Small intestine (tissue), 7 donors: ENCODE measurements around the gene RPLP1. TPM values are rescaled to one million over a fixed set of nuclear protein-coding genes. Genes with fewer than 3 reads are reported as not detected.
"Not testable (repeated sequence)": the region's sequence is repeated elsewhere in the genome, so short reads cannot be mapped to it uniquely, and the experiment has no call there.

Experiments
- DNase-seq, 2 donors: peaks; one replicate each; pipeline versions ENCODE4 v3.0.0 to v3.0.0-alpha.2; 2013
- FAIRE-seq: peaks from 2 replicates; lab custom pipeline; 2012; peaks lifted over from hg19 to GRCh38; lab: Jason Lieb, UNC
- H3K27ac ChIP-seq, 3 donors: one replicate each; pipeline ENCODE4 v1.5.1; 2013; ENCODE audit warnings: low read length in 2 of 3, mild to moderate bottlenecking in 2 of 3, control low read depth in 1 of 3, inconsistent platforms in 1 of 3, low read depth in 1 of 3, moderate library complexity in 1 of 3
- H3K27me3 ChIP-seq, 3 donors: one replicate each; pipeline ENCODE4 v1.6.1; 2013; ENCODE audit warnings: low read length in 3 of 3, inconsistent platforms in 1 of 3; ENCODE audit not compliant: control insufficient read depth in 3 of 3, insufficient read depth in 3 of 3
- H3K36me3 ChIP-seq, 3 donors: one replicate each; pipeline ENCODE4 v1.6.1; 2013; ENCODE audit warnings: low read length in 3 of 3, inconsistent platforms in 1 of 3, low read depth in 1 of 3, mild to moderate bottlenecking in 1 of 3, moderate library complexity in 1 of 3; ENCODE audit not compliant: control insufficient read depth in 3 of 3, insufficient read depth in 2 of 3
- H3K4me1 ChIP-seq, 3 donors: one replicate each; pipeline ENCODE4 v1.6.1; 2013; ENCODE audit warnings: low read length in 2 of 3, inconsistent platforms in 1 of 3, low read depth in 1 of 3, mild to moderate bottlenecking in 1 of 3, moderate library complexity in 1 of 3; ENCODE audit not compliant: control insufficient read depth in 3 of 3, insufficient read depth in 2 of 3
- H3K4me3 ChIP-seq, 3 donors: one replicate each; pipeline ENCODE4 v1.5.1; 2013; ENCODE audit warnings: low read length in 3 of 3, control low read depth in 1 of 3, inconsistent platforms in 1 of 3, low read depth in 1 of 3, mild to moderate bottlenecking in 1 of 3, moderate library complexity in 1 of 3
- H3K9me3 ChIP-seq, 2 donors: one replicate each; pipeline ENCODE4 v1.6.1; 2013; ENCODE audit warnings: low read depth in 1 of 2, low read length in 1 of 2; ENCODE audit not compliant: control insufficient read depth in 2 of 2, insufficient read depth in 1 of 2
- WGBS, 3 donors: extraction: QIAGEN DNeasy Blood & Tissue Kit; methylation state at CpG; one replicate each; pipeline ENCODE4 v1.1.7; 2013; 5-methylcytosine and 5-hydroxymethylcytosine counted together
- polyA plus RNA-seq, 4 donors: library from polyadenylated mRNA; stranded (reverse) in 3 of 4; unstranded in 1 of 4; fragments of 200-250 nt in 3 of 4; fragments of 120-200 nt in 1 of 4; gene quantifications; one replicate each; pipeline versions ENCODE4 v1.2.1 to v1.2.3, GENCODE V29; 2013
- donor health status: healthy with polysubstance abuse.
- donor health status: control.
- donor health status: control.
- donor health status: Bipolar disorder and iron deficiency.
- donor health status: healthy.

RPLP1 gene
- polyA plus RNA-seq, 4 donors = 975 to 2,388 (median 1,894) TPM

DNA sequence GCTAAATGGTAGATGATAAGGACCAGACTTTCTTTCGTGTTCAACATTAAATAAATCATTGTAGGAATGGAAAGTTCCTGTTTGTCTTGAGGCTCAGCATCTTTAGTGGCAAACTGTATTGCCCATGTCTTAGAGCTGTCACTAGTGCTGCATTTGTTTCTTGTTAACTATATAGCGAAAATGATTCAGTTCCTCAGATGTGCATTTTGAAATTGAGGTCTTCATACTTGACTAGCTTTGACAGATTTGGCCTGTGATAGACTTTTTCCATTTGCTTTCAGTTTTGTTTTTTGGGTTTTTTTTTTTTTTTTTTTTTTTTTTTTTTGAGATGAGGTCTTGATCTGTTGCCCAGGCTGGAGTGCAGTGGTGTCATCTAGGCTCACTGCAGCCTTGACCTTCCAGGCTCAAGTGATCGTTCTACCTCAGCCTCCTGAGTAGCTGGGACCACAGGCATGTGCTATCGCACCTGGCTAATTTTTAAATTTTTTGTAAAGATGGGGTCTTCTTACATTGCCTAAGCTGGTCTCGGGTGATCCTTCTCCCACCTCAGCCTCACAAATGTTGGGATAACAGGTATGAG, 9.5 kb upstream of the RPLP1 start:
- Histone ChIP-seq H3K4me3 (no peak overlapping the region), H3K27ac (peak overlapping the region in 1 of 3 donors; percentile 33), H3K4me1 (no peaks in the 10 kb centered on the region), H3K36me3 (peaks cover 0 to 13% (median 2%) of the 10 kb centered on the region in 3 donors), H3K27me3 (no peaks in the 10 kb centered on the region), H3K9me3 (no peaks in the 10 kb centered on the region)
- FAIRE-seq (no peak), DNase-seq (no peak)
- WGBS, 3 donors = 80 to 92% (median 92%) methylated on average over 5 of the region's 5 CpGs

DNA sequence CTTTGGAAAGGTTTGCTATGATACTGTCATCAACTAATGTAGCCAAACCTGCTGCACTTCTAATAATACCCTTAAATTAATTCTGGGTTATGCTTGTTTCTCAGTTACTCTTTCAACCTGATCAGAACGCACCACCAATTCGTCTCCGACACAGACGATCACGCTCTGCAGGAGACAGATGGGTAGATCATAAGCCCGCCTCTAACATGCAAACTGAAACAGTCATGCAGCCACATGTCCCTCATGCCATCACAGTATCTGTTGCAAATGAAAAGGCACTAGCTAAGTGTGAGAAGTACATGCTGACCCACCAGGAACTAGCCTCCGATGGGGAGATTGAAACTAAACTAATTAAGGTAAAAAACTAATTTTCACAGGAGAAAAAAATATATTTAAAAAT, 7.9 kb upstream of the RPLP1 start:
- no peak for FAIRE-seq
- WGBS, 3 donors = 94 to 97% (median 95%) methylated on average over 7 of the region's 7 CpGs

DNA sequence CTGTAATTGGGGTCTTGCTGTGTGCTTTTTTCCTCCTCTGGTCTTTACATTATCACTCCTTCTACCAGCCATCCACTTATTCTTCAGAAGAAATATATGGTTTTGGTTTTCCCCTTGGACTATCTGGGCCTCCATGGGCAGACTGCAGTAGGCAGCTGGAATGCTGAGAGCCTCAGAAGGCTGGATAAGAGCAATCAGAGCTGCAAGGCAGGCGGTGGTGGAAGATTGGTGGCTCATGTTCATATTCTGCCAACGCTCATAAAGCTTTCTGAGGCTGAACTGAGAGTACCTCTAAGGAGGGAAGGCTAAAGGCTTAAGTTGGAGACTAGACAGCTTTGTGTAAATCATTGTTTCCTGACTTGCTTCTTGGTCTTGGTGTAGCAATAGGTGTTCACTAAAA, 5.7 kb upstream of the RPLP1 start:
- H3K27ac ChIP-seq = no peak overlapping the region
- H3K4me1 ChIP-seq = peaks cover 0 to 9% (median 0%) of the 10 kb centered on the region in 3 donors
- H3K27me3 ChIP-seq = no peaks in the 10 kb centered on the region
- no peaks in the 10 kb centered on the region for H3K9me3 ChIP-seq
- 84 to 94% (median 90%) methylated on average over 2 of the region's 2 CpGs for WGBS, 3 donors
- no peak overlapping the region for H3K4me3 ChIP-seq
- peaks cover 0 to 4% (median 0%) of the 10 kb centered on the region in 3 donors for H3K36me3 ChIP-seq
- FAIRE-seq (no peak), DNase-seq (no peak)

More for the DNA sequence above, 7.9 kb upstream of the RPLP1 start:
- Histone ChIP-seq H3K4me1 (no peaks in the 10 kb centered on the region), H3K4me3 (no peak overlapping the region), H3K27me3 (no peaks in the 10 kb centered on the region), H3K27ac (no peak overlapping the region), H3K36me3 (peaks cover 0 to 6% (median 2%) of the 10 kb centered on the region in 3 donors), H3K9me3 (no peaks in the 10 kb centered on the region)
- no peak for DNase-seq

DNA sequence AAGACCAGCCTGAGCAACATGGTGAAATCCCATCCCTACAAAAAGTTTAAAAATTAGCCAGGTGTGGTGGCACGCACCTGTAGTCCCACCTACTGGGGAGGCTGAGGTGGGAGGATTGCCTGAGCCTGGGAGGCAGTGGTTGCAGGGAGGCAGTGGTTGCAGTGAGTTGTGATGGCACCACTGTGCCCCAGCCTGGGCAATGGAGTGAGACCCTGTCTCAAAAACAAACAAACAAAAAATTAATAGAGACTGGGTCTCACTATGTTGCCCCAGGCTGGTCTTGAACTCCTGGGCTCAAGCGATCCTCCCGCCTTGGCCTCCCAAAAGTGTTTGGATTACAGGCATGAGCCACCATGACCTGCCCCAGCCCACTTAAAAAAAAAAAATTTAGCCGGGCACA, 2.4 kb upstream of the RPLP1 start:
- WGBS, 3 donors = 97% methylated on average over 4 of the region's 4 CpGs

DNA sequence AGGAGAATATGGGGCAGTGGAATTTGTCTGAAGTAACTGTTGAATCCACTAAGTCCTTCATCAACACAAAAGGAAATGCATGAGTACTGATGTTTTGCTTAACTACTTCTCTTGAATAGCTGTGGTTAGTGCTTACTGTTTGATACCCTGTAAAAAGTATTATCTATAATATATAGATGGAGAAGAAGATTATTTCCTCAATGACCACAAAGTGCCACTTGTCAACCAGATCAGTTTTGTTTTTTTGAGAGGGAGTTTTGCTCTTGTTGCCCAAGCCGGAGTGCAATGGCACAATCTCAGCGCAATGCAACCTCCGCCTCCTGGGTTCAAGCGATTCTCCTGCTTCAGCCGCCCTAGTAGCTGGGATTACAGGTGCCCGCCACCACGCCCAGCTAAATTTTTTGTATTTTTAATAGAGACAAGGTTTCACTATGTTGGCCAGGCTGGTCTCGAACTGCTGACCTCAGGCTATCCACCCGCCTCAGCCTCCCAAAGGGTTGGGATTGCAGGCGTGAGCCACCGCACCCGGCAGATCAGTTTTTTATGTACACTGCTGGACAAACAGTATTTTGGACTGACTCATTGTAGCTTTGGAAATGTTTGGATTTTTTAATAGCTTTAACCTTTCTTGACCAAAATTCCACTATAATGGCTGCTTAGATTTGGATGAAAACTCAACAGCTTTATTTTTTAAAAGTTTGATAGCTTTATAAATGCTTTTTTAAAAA, 1.5 kb upstream of the RPLP1 start:
- Histone ChIP-seq H3K27ac (peak overlapping the region in 1 of 3 donors; percentile 89), H3K4me3 (no peak overlapping the region), H3K4me1 (peaks cover 2 to 13% (median 9%) of the 10 kb centered on the region in 3 donors), H3K9me3 (no peaks in the 10 kb centered on the region), H3K36me3 (peaks cover 0 to 11% (median 5%) of the 10 kb centered on the region in 3 donors), H3K27me3 (no peaks in the 10 kb centered on the region)
- WGBS, 3 donors = 84 to 92% (median 86%) methylated on average over 12 of the region's 12 CpGs
- no peak for DNase-seq
- FAIRE-seq = no peak

More for the DNA sequence above, 2.4 kb upstream of the RPLP1 start:
- not testable (repeated sequence) for H3K27ac ChIP-seq, H3K9me3 ChIP-seq, H3K36me3 ChIP-seq, FAIRE-seq, H3K4me3 ChIP-seq, H3K27me3 ChIP-seq, H3K4me1 ChIP-seq, DNase-seq

DNA sequence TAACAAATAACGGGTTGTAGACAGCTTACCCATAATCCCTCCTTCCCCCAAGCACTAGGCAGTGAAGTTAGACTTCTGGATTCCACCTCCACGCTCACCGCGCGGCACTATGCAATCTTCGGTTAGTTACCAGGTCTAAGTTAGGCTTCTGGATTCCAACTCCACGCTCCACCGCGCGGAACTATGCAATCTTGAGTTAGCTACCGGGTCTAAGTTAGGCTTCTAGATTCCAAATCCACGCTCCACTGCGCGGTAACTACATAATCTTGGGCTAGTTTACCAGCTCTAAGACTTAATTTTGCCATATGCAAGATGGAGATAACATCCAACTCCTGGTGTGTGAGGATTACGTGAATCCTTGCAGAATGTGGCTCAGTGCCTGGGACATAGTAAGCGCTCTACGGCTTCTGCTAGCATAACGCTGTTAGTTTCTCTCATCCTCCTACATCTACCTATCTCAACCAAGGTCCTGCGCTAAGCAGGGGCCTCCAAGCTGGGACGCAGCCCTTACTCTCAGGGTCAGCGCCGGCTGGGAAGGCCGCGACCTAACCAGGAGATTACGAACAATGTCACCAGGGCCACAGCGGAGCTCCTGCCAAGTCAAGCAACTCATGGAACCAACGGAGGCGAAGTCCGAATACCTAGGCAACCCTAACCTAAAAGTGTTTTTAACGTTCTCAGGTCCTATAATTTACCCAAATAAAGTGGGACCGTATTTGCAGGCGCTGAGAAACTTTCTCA, 497 bp upstream of the RPLP1 start:
- Histone ChIP-seq H3K4me3 (peak overlapping the region; percentile 34 to 96 (median 91)), H3K4me1 (peaks cover 2 to 13% (median 9%) of the 10 kb centered on the region in 3 donors), H3K27me3 (no peaks in the 10 kb centered on the region), H3K9me3 (no peaks in the 10 kb centered on the region), H3K27ac (peak overlapping the region; percentile 64 to 89 (median 86)), H3K36me3 (peaks cover 0 to 14% (median 7%) of the 10 kb centered on the region in 3 donors)
- DNase-seq (peak in 1 of 2 donors; percentile 36), FAIRE-seq (no peak)
- 8 to 26% (median 20%) methylated on average over 32 of the region's 32 CpGs for WGBS, 3 donors

DNA sequence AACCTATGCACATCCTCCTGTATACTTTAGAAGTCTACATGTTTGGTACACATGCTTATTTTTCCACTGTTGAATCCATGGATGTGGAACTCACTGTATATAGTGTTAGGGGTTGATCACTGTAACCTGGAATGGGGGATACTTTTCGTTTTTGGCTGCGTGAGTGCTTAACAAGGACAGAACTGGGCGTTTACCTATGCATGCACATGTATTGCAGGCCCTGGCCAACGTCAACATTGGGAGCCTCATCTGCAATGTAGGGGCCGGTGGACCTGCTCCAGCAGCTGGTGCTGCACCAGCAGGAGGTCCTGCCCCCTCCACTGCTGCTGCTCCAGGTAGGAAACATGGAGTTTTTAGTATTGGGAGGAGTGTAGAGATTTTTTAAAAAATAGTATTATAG, 2.3 kb downstream of the RPLP1 start:
- peaks cover 0 to 18% (median 9%) of the 10 kb centered on the region in 3 donors for H3K36me3 ChIP-seq
- peaks cover 2 to 13% (median 9%) of the 10 kb centered on the region in 3 donors for H3K4me1 ChIP-seq
- no peaks in the 10 kb centered on the region for H3K9me3 ChIP-seq
- DNase-seq (no peak), FAIRE-seq (no peak)
- H3K27me3 ChIP-seq = no peaks in the 10 kb centered on the region
- no peak overlapping the region for H3K27ac ChIP-seq
- WGBS, 3 donors = 7 to 29% (median 20%) methylated on average over 5 of the region's 5 CpGs
- no peak overlapping the region for H3K4me3 ChIP-seq
